ENCODE measurements around the gene URAD.
"Not testable (repeated sequence)": the region's sequence is repeated elsewhere in the genome, so short reads cannot be mapped to it uniquely, and the experiment has no call there.

Gene URAD

GRCh38 chr13:27970382-27971235 lies 17.9 kb downstream of the URAD start:
- DNase-seq (ENCODE audit: low read depth), result no peak

GRCh38 chr13:27969866-27970229 lies 18.6 kb downstream of the URAD start:
- DNase-seq (ENCODE audit: low read depth), result no peak

GRCh38 chr13:27969082-27969865 lies 19.2 kb downstream of the URAD start, which contains the start of gene CDX2:
CDX2 (minus strand) TSS chr13:27969315; CDS start chr13:27969006, 309 bp downstream.
- DNase-seq (ENCODE audit: low read depth), result no peak

- DNase-seq (ENCODE audit: low read depth), result no peak
These were observed 20.0 kb downstream of the URAD start for GRCh38 chr13:27968316-27969081.

GRCh38 chr13:27967736-27968315 lies 20.7 kb downstream of the URAD start:
- no peak for DNase-seq (ENCODE audit: low read depth)

GRCh38 chr13:27967203-27967735 lies 21.2 kb downstream of the URAD start:
- no peak for DNase-seq (ENCODE audit: low read depth)

- no peak for DNase-seq (ENCODE audit: low read depth)
These were observed 21.8 kb downstream of the URAD start for GRCh38 chr13:27966641-27967202.

- DNase-seq (ENCODE audit: low read depth), result no peak
These were observed 22.5 kb downstream of the URAD start for GRCh38 chr13:27965740-27966640.

- no peak for DNase-seq (ENCODE audit: low read depth)
These were observed 23.2 kb downstream of the URAD start for GRCh38 chr13:27965343-27965739.

GRCh38 chr13:27964741-27965323 lies 23.7 kb downstream of the URAD start:
- DNase-seq (ENCODE audit: low read depth), result no peak

GRCh38 chr13:27964206-27964605 lies 24.3 kb downstream of the URAD start:
- not testable (repeated sequence) for DNase-seq (ENCODE audit: low read depth)

- DNase-seq (ENCODE audit: low read depth), result no peak
These were observed 25.0 kb downstream of the URAD start for GRCh38 chr13:27963491-27963890.

- DNase-seq (ENCODE audit: low read depth), result no peak
These were observed 25.5 kb downstream of the URAD start for GRCh38 chr13:27962982-27963381.

- DNase-seq (ENCODE audit: low read depth), result no peak
These were observed 26.2 kb downstream of the URAD start for GRCh38 chr13:27962128-27962841.

GRCh38 chr13:27961227-27962085 lies 27.0 kb downstream of the URAD start:
- DNase-seq (ENCODE audit: low read depth), result no peak

GRCh38 chr13:27960362-27961226 lies 27.9 kb downstream of the URAD start:
- DNase-seq (ENCODE audit: low read depth), result no peak

GRCh38 chr13:27959976-27960361 lies 28.5 kb downstream of the URAD start:
- no peak for DNase-seq (ENCODE audit: low read depth)

Data from stimulated activated CD8-positive, alpha-beta memory T cell treated with anti-CD3 and anti-CD28 coated beads, Interleukin-12 subunit alpha, Interleukin-12 subunit beta, amount 100 ng/mL, for 1 hour (primary cell).